ENCODE data around the gene URGCP.

Gene URGCP

GRCh38 chr7:43868181-43868580 lies 38.2 kb downstream of the URGCP start:
- Histone ChIP-seq H3K9me2 (ENCODE audit: low read depth, low read length) (no peaks in the 10 kb centered on the region), H3K79me2 (ENCODE audit: insufficient read depth, low read length) (no peaks in the 10 kb centered on the region), H3K4me3 (ENCODE audit: low read depth, low read length, poor library complexity, severe bottlenecking) (peak overlapping the region; percentile 82), H3K36me3 (ENCODE audit: insufficient read depth, low read length) (peaks cover 33% of the 10 kb centered on the region), H3F3A (ENCODE audit: insufficient read depth, low read length) (no peaks in the 10 kb centered on the region), H2AFZ (ENCODE audit: low read length) (no peak overlapping the region), H3K27me3 (ENCODE audit: insufficient read depth, low read length) (no peaks in the 10 kb centered on the region; the same call in 1 of the 2 replicates), H4K20me1 (ENCODE audit: insufficient read depth, low read length) (no peaks in the 10 kb centered on the region), H3K4me1 (ENCODE audit: insufficient read depth, low read length, severe bottlenecking) (peaks cover 20% of the 10 kb centered on the region), H3K9ac (ENCODE audit: low read length) (peak overlapping the region; percentile 72), H3K4me2 (ENCODE audit: low read length) (peak overlapping the region; percentile 70), H3K9me3 (ENCODE audit: low read length) (peaks cover 12% of the 10 kb centered on the region), H3K27ac (ENCODE audit: low read depth, low read length, poor library complexity, severe bottlenecking) (peak overlapping the region; percentile 41)
- TF ChIP-seq CTCF (IDR thresholded peaks at IDR 0.05; ENCODE audit: low read length), result no peak
- no peak for TF ChIP-seq EZH2 (IDR thresholded peaks at IDR 0.05; ENCODE audit: borderline replicate concordance, low read length)

GRCh38 chr7:43865277-43865676 lies 41.1 kb downstream of the URGCP start:
- Histone ChIP-seq H2AFZ (ENCODE audit: low read length) (no peak overlapping the region), H3K4me1 (ENCODE audit: insufficient read depth, low read length, severe bottlenecking) (peaks cover 19% of the 10 kb centered on the region), H3K79me2 (ENCODE audit: insufficient read depth, low read length) (no peaks in the 10 kb centered on the region), H3K27me3 (ENCODE audit: insufficient read depth, low read length) (no peaks in the 10 kb centered on the region; the same call in 1 of the 2 replicates), H3K9me2 (ENCODE audit: low read depth, low read length) (no peaks in the 10 kb centered on the region), H3K4me3 (ENCODE audit: low read depth, low read length, poor library complexity, severe bottlenecking) (no peak overlapping the region), H3K4me2 (ENCODE audit: low read length) (no peak overlapping the region), H3F3A (ENCODE audit: insufficient read depth, low read length) (no peaks in the 10 kb centered on the region), H4K20me1 (ENCODE audit: insufficient read depth, low read length) (no peaks in the 10 kb centered on the region), H3K36me3 (ENCODE audit: insufficient read depth, low read length) (peaks cover 29% of the 10 kb centered on the region), H3K9me3 (ENCODE audit: low read length) (peaks cover 2% of the 10 kb centered on the region), H3K27ac (ENCODE audit: low read depth, low read length, poor library complexity, severe bottlenecking) (no peak overlapping the region), H3K9ac (ENCODE audit: low read length) (no peak overlapping the region)
- no peak for TF ChIP-seq EZH2 (IDR thresholded peaks at IDR 0.05; ENCODE audit: borderline replicate concordance, low read length)
- TF ChIP-seq CTCF (IDR thresholded peaks at IDR 0.05; ENCODE audit: low read length), result no peak

- H3K9me2 ChIP-seq (ENCODE audit: low read depth, low read length), result no peaks in the 10 kb centered on the region
- no peak overlapping the region for H2AFZ ChIP-seq (ENCODE audit: low read length)
- no peak overlapping the region for H3K27ac ChIP-seq (ENCODE audit: low read depth, low read length, poor library complexity, severe bottlenecking)
- H3K9me3 ChIP-seq (ENCODE audit: low read length), result peaks cover 6% of the 10 kb centered on the region
- TF ChIP-seq CTCF (IDR thresholded peaks at IDR 0.05; ENCODE audit: low read length) (no peak), EZH2 (IDR thresholded peaks at IDR 0.05; ENCODE audit: borderline replicate concordance, low read length) (no peak)
- H3K27me3 ChIP-seq (ENCODE audit: insufficient read depth, low read length), result peaks cover 3% of the 10 kb centered on the region; the same call in 1 of the 2 replicates
- peaks cover 29% of the 10 kb centered on the region for H3K36me3 ChIP-seq (ENCODE audit: insufficient read depth, low read length)
- no peaks in the 10 kb centered on the region for H4K20me1 ChIP-seq (ENCODE audit: insufficient read depth, low read length)
- no peaks in the 10 kb centered on the region for H3F3A ChIP-seq (ENCODE audit: insufficient read depth, low read length)
- no peaks in the 10 kb centered on the region for H3K79me2 ChIP-seq (ENCODE audit: insufficient read depth, low read length)
- peaks cover 11% of the 10 kb centered on the region for H3K4me1 ChIP-seq (ENCODE audit: insufficient read depth, low read length, severe bottlenecking)
- no peak overlapping the region for H3K4me3 ChIP-seq (ENCODE audit: low read depth, low read length, poor library complexity, severe bottlenecking)
- no peak overlapping the region for H3K9ac ChIP-seq (ENCODE audit: low read length)
- no peak overlapping the region for H3K4me2 ChIP-seq (ENCODE audit: low read length)
Measured at GRCh38 chr7:43864126-43864525, 42.3 kb downstream of the URGCP start.
